Mucosa of descending colon (tissue), 3 donors: ENCODE results near the gene UNG. TPM values are rescaled to one million over a fixed set of nuclear protein-coding genes. Genes with fewer than 3 reads are reported as not detected.
A peak's percentile ranks its signal among the peaks of the same experiment; 100 is the strongest.

Experiments used
- ATAC-seq: fragments of 200-7000 bp; cut with Tn5 transposase; one replicate; pipeline ENCODE4 v1.9.1; 2020; ENCODE audit warnings: mild to moderate bottlenecking, moderate library complexity
- DNase-seq, 3 donors: peaks; one replicate each; pipeline ENCODE4 v3.0.0-alpha.2; 2020
- H3K36me3 ChIP-seq: fragments of 200-600 bp; one replicate; pipeline ENCODE4 v1.8.0; 2021; ENCODE audit warnings: low read depth, mild to moderate bottlenecking
- H3K4me1 ChIP-seq: fragments of 200-600 bp; one replicate; pipeline ENCODE4 v1.8.0; 2021; ENCODE audit warnings: low read depth, mild to moderate bottlenecking
- H3K4me3 ChIP-seq: fragments of 200-600 bp; one replicate; pipeline ENCODE4 v1.8.0; 2021; ENCODE audit warnings: mild to moderate bottlenecking
- H3K9me3 ChIP-seq: fragments of 200-600 bp; one replicate; pipeline ENCODE4 v1.8.0; 2021; ENCODE audit warnings: mild to moderate bottlenecking
- intact Hi-C, 2 donors: fragments of 100-400 bp; cut with DNase I in 1 of 2; cut with micrococcal nuclease in 1 of 2; formaldehyde crosslinking; loops; one replicate each; pipeline versions ENCODE4 v1.11.0 to v1.11.1; 2022; cut with DNase I, micrococcal nuclease
- total RNA-seq, 3 donors: library from RNA; stranded (reverse); fragmentation: NEBNext Ultra II Directional in 2 of 3; extraction: Animal tissue kit (Norgen Biotek cat#: 25700) in 2 of 3; gene quantifications; one replicate each; pipeline versions ENCODE4 v1.2.1 to v1.2.4, GENCODE V29; 2021 to 2023
- TF ChIP-seq, protein P1 (sequence below): fragments of 200-600 bp; IDR thresholded peaks from one replicate; pipeline ENCODE4 v1.8.0; 2022; ENCODE audit warnings: antibody characterized with exemption, mild to moderate bottlenecking
- donor health status: DM: no; HTN: no; CAD: no; lungs with moderate emphysema.
- donor health status: DM: no; HTN: no; CAD: no.
- donor health status: DM: no; HTN: yes; CAD: no.

UNG gene
- total RNA-seq, 3 donors from 2014 or later: 22.1 to 39.4 (median 35.6) TPM

DNA sequence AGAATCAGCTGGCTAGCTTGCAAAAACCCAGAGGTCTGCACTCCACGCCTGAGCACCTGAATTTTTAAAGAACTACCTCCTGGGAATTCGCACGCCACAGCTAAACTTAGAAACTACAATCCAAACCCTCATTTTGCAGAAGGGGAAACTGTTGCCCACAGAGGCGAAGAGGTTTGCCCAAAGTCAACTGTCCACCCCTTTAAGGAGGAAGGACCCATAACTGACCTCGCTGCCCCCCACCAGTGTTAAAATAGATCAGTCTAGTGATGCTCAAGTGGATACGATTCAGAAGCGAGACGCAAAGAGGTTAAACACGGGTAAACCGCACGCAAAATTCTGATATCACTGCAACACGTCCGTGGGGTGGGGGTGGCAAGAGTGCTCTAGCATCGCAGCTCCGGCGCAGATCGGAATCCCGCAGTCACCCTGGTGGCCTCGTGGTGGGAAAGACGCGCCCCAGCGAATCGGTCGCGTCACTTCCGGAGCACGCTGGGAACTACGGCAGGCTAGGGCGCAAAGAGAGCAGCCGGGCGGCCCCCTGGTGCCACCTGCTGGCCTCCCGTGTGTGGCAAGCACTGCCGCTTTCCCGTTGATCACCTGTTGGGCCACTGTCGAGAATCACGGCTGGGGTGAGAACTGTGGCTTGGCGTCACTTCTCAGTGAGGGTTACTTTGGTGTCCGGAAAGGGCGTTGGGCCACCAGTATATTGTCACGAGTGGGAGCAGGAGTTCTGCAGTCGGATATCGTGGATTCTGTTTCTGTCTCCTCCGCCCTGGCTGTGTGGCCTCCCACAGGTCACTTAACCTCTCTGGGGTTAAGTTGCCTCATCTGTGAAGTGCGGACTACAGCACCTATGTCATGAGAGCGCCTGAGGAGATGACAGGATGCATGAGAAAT lies 4.1 kb upstream of the UNG start, which contains the start of gene ALKBH2:
TSS of gene ALKBH2 (minus strand) at position 451 of the 897 bp plus-strand sequence. CDS start 686 bp downstream, outside the sequence.
- peak; percentile 88 for ATAC-seq
- Histone ChIP-seq H3K4me1 (peaks cover 15% of the 10 kb centered on the region), H3K9me3 (no peaks in the 10 kb centered on the region), H3K4me3 (no peak within 1 kb of the TSS), H3K36me3 (peaks cover 3% of the 10 kb centered on the region)
- intact Hi-C loops: loop anchor here in 1 of 2 donors (10.0 kb wide), 1 partner anchor 528 kb away; the partner anchor contains the start of genes ISCU and SART3
- DNase-seq: peak; percentile 95 to 96 (median 95)
- TF ChIP-seq, protein P1, sequence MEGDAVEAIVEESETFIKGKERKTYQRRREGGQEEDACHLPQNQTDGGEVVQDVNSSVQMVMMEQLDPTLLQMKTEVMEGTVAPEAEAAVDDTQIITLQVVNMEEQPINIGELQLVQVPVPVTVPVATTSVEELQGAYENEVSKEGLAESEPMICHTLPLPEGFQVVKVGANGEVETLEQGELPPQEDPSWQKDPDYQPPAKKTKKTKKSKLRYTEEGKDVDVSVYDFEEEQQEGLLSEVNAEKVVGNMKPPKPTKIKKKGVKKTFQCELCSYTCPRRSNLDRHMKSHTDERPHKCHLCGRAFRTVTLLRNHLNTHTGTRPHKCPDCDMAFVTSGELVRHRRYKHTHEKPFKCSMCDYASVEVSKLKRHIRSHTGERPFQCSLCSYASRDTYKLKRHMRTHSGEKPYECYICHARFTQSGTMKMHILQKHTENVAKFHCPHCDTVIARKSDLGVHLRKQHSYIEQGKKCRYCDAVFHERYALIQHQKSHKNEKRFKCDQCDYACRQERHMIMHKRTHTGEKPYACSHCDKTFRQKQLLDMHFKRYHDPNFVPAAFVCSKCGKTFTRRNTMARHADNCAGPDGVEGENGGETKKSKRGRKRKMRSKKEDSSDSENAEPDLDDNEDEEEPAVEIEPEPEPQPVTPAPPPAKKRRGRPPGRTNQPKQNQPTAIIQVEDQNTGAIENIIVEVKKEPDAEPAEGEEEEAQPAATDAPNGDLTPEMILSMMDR: peak; percentile 98

DNA sequence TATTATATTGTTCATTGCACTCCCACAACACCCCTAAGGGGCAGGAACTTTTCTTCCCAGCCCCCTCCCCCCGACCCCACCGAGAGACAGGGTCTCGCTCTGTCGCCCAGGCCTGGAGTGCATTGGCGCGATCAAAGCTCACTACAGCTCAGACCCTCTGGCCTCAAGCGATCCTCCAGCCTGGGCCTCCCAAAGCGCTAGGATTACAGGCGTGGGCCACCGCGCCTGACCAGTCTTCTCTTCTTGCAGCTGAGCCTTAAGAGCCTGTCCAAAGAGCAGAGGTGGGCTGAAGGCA lies 310 bp upstream of the UNG start:
- Histone ChIP-seq H3K9me3 (no peaks in the 10 kb centered on the region), H3K4me1 (peaks cover 24% of the 10 kb centered on the region), H3K36me3 (peaks cover 3% of the 10 kb centered on the region), H3K4me3 (no peak overlapping the region)
- intact Hi-C loops: loop anchor here in 1 of 2 donors (10.0 kb wide), 1 partner anchor 532 kb away; the partner anchor contains the start of genes ISCU and SART3
- no peak for ATAC-seq
- TF ChIP-seq, protein P1: no peak
- DNase-seq: no peak

DNA sequence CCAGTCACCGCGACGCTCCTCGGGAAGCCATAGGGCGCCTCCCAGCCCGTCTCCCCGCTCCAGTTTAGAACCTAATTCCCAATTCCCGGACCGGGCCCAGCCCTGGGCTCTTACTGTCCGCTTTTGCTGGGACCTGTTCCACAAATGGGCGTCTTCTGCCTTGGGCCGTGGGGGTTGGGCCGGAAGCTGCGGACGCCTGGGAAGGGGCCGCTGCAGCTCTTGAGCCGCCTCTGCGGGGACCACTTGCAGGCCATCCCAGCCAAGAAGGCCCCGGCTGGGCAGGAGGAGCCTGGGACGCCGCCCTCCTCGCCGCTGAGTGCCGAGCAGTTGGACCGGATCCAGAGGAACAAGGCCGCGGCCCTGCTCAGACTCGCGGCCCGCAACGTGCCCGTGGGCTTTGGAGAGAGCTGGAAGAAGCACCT lies 797 bp downstream of the UNG start:
- peak overlapping the region; percentile 29 for H3K4me3 ChIP-seq
- peak in 1 of 3 donors; percentile 72 for DNase-seq

DNA sequence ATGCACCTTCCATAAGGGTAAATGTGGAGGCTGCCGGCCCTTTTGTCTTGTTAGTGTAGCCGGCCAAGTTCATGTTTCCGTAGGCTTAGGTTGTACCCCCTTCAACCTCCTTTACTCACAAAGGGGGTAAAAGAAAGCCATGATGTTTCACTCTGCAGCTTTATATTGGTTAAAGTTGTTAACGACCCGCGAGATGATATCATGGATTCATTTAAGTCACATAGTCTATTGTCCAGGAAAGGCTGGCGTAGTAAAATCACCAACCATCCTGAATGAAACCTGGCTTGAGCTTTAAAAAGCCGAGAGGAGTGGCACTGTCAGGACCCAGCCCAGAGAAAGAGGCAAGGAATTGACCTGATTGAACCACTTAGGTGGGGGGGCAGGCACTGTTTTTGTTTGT lies 1.3 kb downstream of the UNG start:
- peak; percentile 7 for ATAC-seq
- intact Hi-C loops: loop anchor here in 1 of 2 donors (10.0 kb wide), 1 partner anchor 534 kb away; the partner anchor contains the start of genes ISCU and SART3

More for the DNA sequence above, 797 bp downstream of the UNG start:
- TF ChIP-seq, protein P1: no peak
- ATAC-seq: peak; percentile 56
- intact Hi-C loops: loop anchor here in 1 of 2 donors (10.0 kb wide), 1 partner anchor 533 kb away; the partner anchor contains the start of genes ISCU and SART3
- H3K4me1 ChIP-seq: peaks cover 16% of the 10 kb centered on the region
- H3K36me3 ChIP-seq: peaks cover 3% of the 10 kb centered on the region
- H3K9me3 ChIP-seq: no peaks in the 10 kb centered on the region

DNA sequence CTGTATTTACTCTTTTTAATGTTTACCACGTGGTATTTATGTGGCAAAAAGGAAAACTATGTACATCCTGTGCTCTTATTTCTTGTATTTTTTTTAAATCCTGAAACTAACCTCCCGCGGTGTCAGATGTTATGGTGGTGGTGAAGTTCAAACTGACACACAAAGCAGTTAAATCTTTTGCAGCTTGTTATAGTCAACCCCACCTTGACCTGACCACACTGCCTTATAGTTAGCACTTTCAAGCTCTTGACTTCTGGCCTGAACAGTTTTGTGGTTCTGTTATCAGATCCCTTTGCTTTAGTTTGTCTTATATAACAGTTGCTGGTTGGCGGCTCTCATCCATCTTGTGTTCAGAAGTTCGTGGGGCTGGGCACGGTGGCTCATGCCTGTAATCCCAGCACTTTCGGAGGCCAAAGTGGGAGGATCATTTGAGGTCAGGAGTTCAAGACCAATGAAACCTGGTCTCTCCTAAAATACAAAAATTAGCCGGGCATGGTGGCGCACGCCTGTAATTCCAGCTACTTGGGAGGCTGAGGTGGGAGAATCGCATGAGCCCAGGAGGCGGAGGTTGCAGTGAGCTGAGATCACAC lies 2.1 kb downstream of the UNG start:
- H3K36me3 ChIP-seq: peaks cover 3% of the 10 kb centered on the region
- H3K4me1 ChIP-seq: peaks cover 16% of the 10 kb centered on the region
- no peaks in the 10 kb centered on the region for H3K9me3 ChIP-seq
- H3K4me3 ChIP-seq: no peak overlapping the region
- ATAC-seq: no peak
- TF ChIP-seq, protein P1: no peak
- intact Hi-C loops: loop anchor here in 1 of 2 donors (10.0 kb wide), 1 partner anchor 535 kb away; the partner anchor contains the start of genes ISCU and SART3
- no peak for DNase-seq

More for the DNA sequence above, 1.3 kb downstream of the UNG start:
- Histone ChIP-seq H3K4me1 (peaks cover 16% of the 10 kb centered on the region), H3K36me3 (peaks cover 3% of the 10 kb centered on the region), H3K4me3 (peak overlapping the region; percentile 29), H3K9me3 (no peaks in the 10 kb centered on the region)
- DNase-seq: peak in 1 of 3 donors; percentile 32
- TF ChIP-seq, protein P1: no peak
